ENCODE results near the gene TRERF1.

Gene TRERF1

DNA sequence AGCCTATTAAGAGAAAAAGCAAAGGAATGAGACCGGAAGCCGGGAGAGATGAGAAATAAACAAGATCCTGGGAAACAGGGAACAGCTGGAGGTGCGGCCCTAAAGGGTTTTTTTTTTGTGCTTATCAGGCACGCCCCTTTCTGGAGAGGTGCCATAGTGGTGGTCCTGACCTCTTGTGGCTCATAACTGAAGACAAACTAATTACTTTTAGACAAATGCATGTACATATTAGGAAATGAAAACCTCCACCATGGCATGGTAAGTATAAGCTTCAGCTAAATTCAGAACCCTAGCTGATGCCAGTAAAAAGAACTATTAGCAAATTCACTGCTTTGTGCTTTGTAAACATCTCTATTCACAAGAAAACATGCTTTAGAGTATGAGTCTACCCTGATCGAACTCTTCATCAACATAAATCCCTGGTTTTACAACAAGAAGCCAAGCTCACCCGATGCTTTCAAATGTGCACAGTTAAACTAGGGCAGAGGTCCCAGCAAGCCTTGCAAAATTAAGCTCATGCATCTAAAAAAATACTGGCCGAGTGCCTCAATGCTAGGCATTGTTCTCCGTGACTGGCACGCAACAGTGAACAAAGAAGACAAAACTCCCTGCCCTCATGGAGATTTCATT is 137.7 kb downstream of the TRERF1 start:
- no peak overlapping the region for H2AFZ ChIP-seq (ENCODE audit: low read length)
- no peak overlapping the region for H3K27ac ChIP-seq (ENCODE audit: low read depth, low read length, poor library complexity, severe bottlenecking)
- H3K9ac ChIP-seq (ENCODE audit: low read length) = no peak overlapping the region
- H3K36me3 ChIP-seq (ENCODE audit: insufficient read depth, low read length) = no peaks in the 10 kb centered on the region
- no peaks in the 10 kb centered on the region for H4K20me1 ChIP-seq (ENCODE audit: insufficient read depth, low read length)
- no peak overlapping the region for H3K4me2 ChIP-seq (ENCODE audit: low read length)
- no peaks in the 10 kb centered on the region for H3F3A ChIP-seq (ENCODE audit: insufficient read depth, low read length)
- H3K79me2 ChIP-seq (ENCODE audit: insufficient read depth, low read length) = no peaks in the 10 kb centered on the region
- no peak overlapping the region for H3K4me3 ChIP-seq (ENCODE audit: low read depth, low read length, poor library complexity, severe bottlenecking)
- peaks cover 8% of the 10 kb centered on the region; the same call in 1 of the 2 replicates for H3K27me3 ChIP-seq (ENCODE audit: insufficient read depth, low read length)
- TF ChIP-seq EZH2 (IDR thresholded peaks at IDR 0.05; ENCODE audit: borderline replicate concordance, low read length) = no peak
- TF ChIP-seq CTCF (IDR thresholded peaks at IDR 0.05; ENCODE audit: low read length) = no peak
- no peaks in the 10 kb centered on the region for H3K9me3 ChIP-seq (ENCODE audit: low read length)
- no peaks in the 10 kb centered on the region for H3K9me2 ChIP-seq (ENCODE audit: low read depth, low read length)
- H3K4me1 ChIP-seq (ENCODE audit: insufficient read depth, low read length, severe bottlenecking) = no peaks in the 10 kb centered on the region

- no peak overlapping the region for H2AFZ ChIP-seq (ENCODE audit: low read length)
- H3K27me3 ChIP-seq (ENCODE audit: insufficient read depth, low read length) = peaks cover 8% of the 10 kb centered on the region; the same call in 1 of the 2 replicates
- H3K9me3 ChIP-seq (ENCODE audit: low read length) = no peaks in the 10 kb centered on the region
- H3K9me2 ChIP-seq (ENCODE audit: low read depth, low read length) = no peaks in the 10 kb centered on the region
- H3K4me2 ChIP-seq (ENCODE audit: low read length) = no peak overlapping the region
- no peaks in the 10 kb centered on the region for H4K20me1 ChIP-seq (ENCODE audit: insufficient read depth, low read length)
- no peaks in the 10 kb centered on the region for H3K36me3 ChIP-seq (ENCODE audit: insufficient read depth, low read length)
- no peak overlapping the region for H3K9ac ChIP-seq (ENCODE audit: low read length)
- no peaks in the 10 kb centered on the region for H3K4me1 ChIP-seq (ENCODE audit: insufficient read depth, low read length, severe bottlenecking)
- no peak overlapping the region for H3K4me3 ChIP-seq (ENCODE audit: low read depth, low read length, poor library complexity, severe bottlenecking)
- no peaks in the 10 kb centered on the region for H3F3A ChIP-seq (ENCODE audit: insufficient read depth, low read length)
- no peak overlapping the region for H3K27ac ChIP-seq (ENCODE audit: low read depth, low read length, poor library complexity, severe bottlenecking)
- no peaks in the 10 kb centered on the region for H3K79me2 ChIP-seq (ENCODE audit: insufficient read depth, low read length)
- TF ChIP-seq EZH2 (IDR thresholded peaks at IDR 0.05; ENCODE audit: borderline replicate concordance, low read length) = no peak
- TF ChIP-seq CTCF (IDR thresholded peaks at IDR 0.05; ENCODE audit: low read length) = no peak
Observed at GRCh38 chr6:42313038-42313437, 138.7 kb downstream of the TRERF1 start.

DNA sequence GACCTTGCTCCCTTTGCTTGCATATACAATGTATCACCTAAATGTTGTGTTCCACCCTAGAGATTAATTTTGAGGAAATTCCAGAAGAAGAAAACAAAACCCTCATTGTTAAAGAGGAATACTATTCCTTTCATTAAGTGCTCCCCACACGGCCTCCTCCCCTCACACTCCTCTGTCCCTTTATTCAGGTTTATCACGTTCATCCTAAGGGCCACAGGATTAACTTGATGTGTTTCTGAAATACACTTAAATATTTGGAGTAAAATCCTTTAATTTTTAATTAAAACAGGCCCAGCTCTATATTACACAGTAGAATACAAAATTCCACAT is 144.6 kb downstream of the TRERF1 start:
- H3K27ac ChIP-seq (ENCODE audit: low read depth, low read length, poor library complexity, severe bottlenecking) = no peak overlapping the region
- 0 out of 2 replicates have a peak, but pooled peaks cover 1% of the 10 kb centered on the region for H3K27me3 ChIP-seq (ENCODE audit: insufficient read depth, low read length)
- no peaks in the 10 kb centered on the region for H3K4me1 ChIP-seq (ENCODE audit: insufficient read depth, low read length, severe bottlenecking)
- H2AFZ ChIP-seq (ENCODE audit: low read length) = no peak overlapping the region
- TF ChIP-seq EZH2 (IDR thresholded peaks at IDR 0.05; ENCODE audit: borderline replicate concordance, low read length) (no peak), CTCF (IDR thresholded peaks at IDR 0.05; ENCODE audit: low read length) (no peak)
- no peak overlapping the region for H3K9ac ChIP-seq (ENCODE audit: low read length)
- H3K79me2 ChIP-seq (ENCODE audit: insufficient read depth, low read length) = no peaks in the 10 kb centered on the region
- no peaks in the 10 kb centered on the region for H4K20me1 ChIP-seq (ENCODE audit: insufficient read depth, low read length)
- H3K36me3 ChIP-seq (ENCODE audit: insufficient read depth, low read length) = no peaks in the 10 kb centered on the region
- no peaks in the 10 kb centered on the region for H3K9me2 ChIP-seq (ENCODE audit: low read depth, low read length)
- no peak overlapping the region for H3K4me3 ChIP-seq (ENCODE audit: low read depth, low read length, poor library complexity, severe bottlenecking)
- no peaks in the 10 kb centered on the region for H3F3A ChIP-seq (ENCODE audit: insufficient read depth, low read length)
- no peaks in the 10 kb centered on the region for H3K9me3 ChIP-seq (ENCODE audit: low read length)
- no peak overlapping the region for H3K4me2 ChIP-seq (ENCODE audit: low read length)

Measured in OCI-LY1 (cell line).